Ascending aorta (tissue), 2 donors: ENCODE results near the gene KCNIP1. TPM values are rescaled to one million over a fixed set of nuclear protein-coding genes. Genes with fewer than 3 reads are reported as not detected.
A peak's percentile ranks its signal among the peaks of the same experiment; 100 is the strongest.

Source experiments
- DNase-seq, 2 donors: peaks; one replicate each; pipeline ENCODE4 v3.0.0-alpha.2; 2019; ENCODE audit warnings: low spot score in 2 of 2
- H3K27ac ChIP-seq, 2 donors: fragments of 200-600 bp; sonication (generic); one replicate each; pipeline ENCODE4 v1.5.1; 2016 to 2017; ENCODE audit warnings: mild to moderate bottlenecking in 1 of 2
- H3K27me3 ChIP-seq: fragments of 200-600 bp; sonication (generic); one replicate; pipeline ENCODE4 v1.5.1; 2017
- H3K36me3 ChIP-seq, 2 donors: fragments of 200-600 bp; sonication (generic); one replicate each; pipeline ENCODE4 v1.5.1; 2016
- H3K4me1 ChIP-seq, 2 donors: fragments of 200-600 bp; sonication (generic); one replicate each; pipeline ENCODE4 v1.5.1; 2016 to 2017; ENCODE audit warnings: mild to moderate bottlenecking in 1 of 2
- H3K4me3 ChIP-seq, 2 donors: fragments of 200-600 bp; sonication (generic); one replicate each; pipeline ENCODE4 v1.5.1; 2016 to 2017; ENCODE audit warnings: mild to moderate bottlenecking in 1 of 2
- H3K9me3 ChIP-seq, 2 donors: fragments of 200-600 bp; sonication (generic); one replicate each; pipeline ENCODE4 v1.5.1; 2016
- CTCF ChIP-seq, 3 experiments: fragments of 200-600 bp in 2 of 3; fragments of 450-650 bp in 1 of 3; sonication (generic) in 2 of 3; IDR thresholded peaks; one replicate each; pipeline ENCODE4 v1.5.1; 2016 to 2019; ENCODE audit warnings: antibody characterized with exemption in 3 of 3, mild to moderate bottlenecking in 1 of 3, moderate library complexity in 1 of 3
- intact Hi-C: fragments of 100-400 bp; cut with DNase I; formaldehyde crosslinking; loops from one replicate; pipeline ENCODE4 v1.15.1; 2023
- total RNA-seq: library from RNA; depleted of rRNA; stranded (reverse); fragments of >200 nt; gene quantifications from one replicate; pipeline ENCODE4 v1.1.0, GENCODE V29; 2016

Gene KCNIP1
- total RNA-seq, 1 donor from 2014 or later: not detected

- H3K27me3 ChIP-seq: no peaks in the 10 kb centered on the region
- TF ChIP-seq CTCF (IDR thresholded peaks at IDR 0.05): no peak
- H3K9me3 ChIP-seq: no peaks in the 10 kb centered on the region
- no peak overlapping the region for H3K27ac ChIP-seq
- DNase-seq: peak in 1 of 2 donors; percentile 12
- intact Hi-C loops: no loop called here
- no peaks in the 10 kb centered on the region for H3K4me1 ChIP-seq
- H3K4me3 ChIP-seq: no peak overlapping the region
- H3K36me3 ChIP-seq: no peaks in the 10 kb centered on the region
Measured at GRCh38 chr5:170557314-170557713, 53.5 kb downstream of the KCNIP1 start.

GRCh38 chr5:170559296-170559695 is 55.5 kb downstream of the KCNIP1 start:
- intact Hi-C loops: no loop called here
- Histone ChIP-seq H3K36me3 (no peaks in the 10 kb centered on the region), H3K27me3 (no peaks in the 10 kb centered on the region), H3K4me3 (no peak overlapping the region), H3K4me1 (no peaks in the 10 kb centered on the region), H3K9me3 (no peaks in the 10 kb centered on the region), H3K27ac (no peak overlapping the region)
- TF ChIP-seq CTCF (IDR thresholded peaks at IDR 0.05): no peak
- no peak for DNase-seq

GRCh38 chr5:170560938-170561337 is 57.1 kb downstream of the KCNIP1 start:
- Histone ChIP-seq H3K4me1 (no peaks in the 10 kb centered on the region), H3K27me3 (no peaks in the 10 kb centered on the region), H3K36me3 (no peaks in the 10 kb centered on the region), H3K27ac (no peak overlapping the region), H3K9me3 (no peaks in the 10 kb centered on the region), H3K4me3 (no peak overlapping the region)
- no peak for TF ChIP-seq CTCF (IDR thresholded peaks at IDR 0.05)
- DNase-seq: peak in 1 of 2 donors; percentile 41
- intact Hi-C loops: no loop called here

- intact Hi-C loops: no loop called here
- TF ChIP-seq CTCF (IDR thresholded peaks at IDR 0.05): no peak
- Histone ChIP-seq H3K9me3 (no peaks in the 10 kb centered on the region), H3K36me3 (no peaks in the 10 kb centered on the region), H3K4me1 (no peaks in the 10 kb centered on the region), H3K27ac (no peak overlapping the region), H3K27me3 (no peaks in the 10 kb centered on the region), H3K4me3 (no peak overlapping the region)
- DNase-seq: peak in 1 of 2 donors; percentile 7
Measured at GRCh38 chr5:170562166-170562874, 58.5 kb downstream of the KCNIP1 start.

GRCh38 chr5:170562875-170563228 is 59.0 kb downstream of the KCNIP1 start:
- DNase-seq: peak in 1 of 2 donors; percentile 42
- Histone ChIP-seq H3K4me3 (no peak overlapping the region), H3K4me1 (no peaks in the 10 kb centered on the region), H3K27me3 (no peaks in the 10 kb centered on the region), H3K36me3 (no peaks in the 10 kb centered on the region), H3K9me3 (no peaks in the 10 kb centered on the region), H3K27ac (no peak overlapping the region)
- no peak for TF ChIP-seq CTCF (IDR thresholded peaks at IDR 0.05)
- intact Hi-C loops: no loop called here
